A549 (cell line): ENCODE measurements around the gene KRT33A.

Source experiments
- CTCF ChIP-seq: fragments of >200 bp; sonication (Bioruptor Twin); formaldehyde crosslinking; IDR thresholded peaks from 3 replicates; pipeline ENCODE4 v1.5.1; 2016
- MAX ChIP-seq: IDR thresholded peaks from 2 replicates; pipeline ENCODE4 v1.6.1; 2012
- MAZ ChIP-seq: fragments of 150-350 bp; IDR thresholded peaks from 2 replicates; pipeline ENCODE4 v1.6.1; 2014; ENCODE audit warnings: antibody characterized with exemption, low read depth, low read length, borderline replicate concordance
- MYC ChIP-seq: IDR thresholded peaks from 2 replicates; pipeline ENCODE4 v1.6.1; 2012; ENCODE audit warnings: mild to moderate bottlenecking, inconsistent platforms, low read length, improper control_type of control experiment, borderline replicate concordance
- PHF8 ChIP-seq: fragments of 200-600 bp; sonication (generic); IDR thresholded peaks from 2 replicates; pipeline ENCODE4 v1.6.1; 2016; ENCODE audit warnings: low read depth, mild to moderate bottlenecking, antibody characterized with exemption, moderate library complexity, borderline replicate concordance

GRCh38 chr17:41324180-41325075, 26.2 kb downstream of the KRT33A start:
- TF ChIP-seq CTCF = peak; percentile 53
- TF ChIP-seq MAZ = no peak
- no peak for TF ChIP-seq PHF8
- no peak for TF ChIP-seq MYC
- no peak for TF ChIP-seq MAX
